Muscle layer of colon (tissue), 2 donors: ENCODE data around the gene NDE1.

Source experiments
- H3K27ac ChIP-seq: one replicate; pipeline ENCODE4 v1.7.0; 2013; ENCODE audit warnings: low read depth, mild to moderate bottlenecking, low read length, moderate library complexity
- H3K27me3 ChIP-seq, 2 donors: one replicate each; pipeline ENCODE4 v1.7.0; 2013; ENCODE audit warnings: low read length in 2 of 2, mild to moderate bottlenecking in 2 of 2; ENCODE audit not compliant: insufficient read depth in 2 of 2, control insufficient read depth in 1 of 2
- H3K36me3 ChIP-seq: one replicate; pipeline ENCODE4 v1.7.0; 2013; ENCODE audit warnings: mild to moderate bottlenecking, low read length; ENCODE audit not compliant: insufficient read depth
- H3K4me1 ChIP-seq: one replicate; pipeline ENCODE4 v1.7.0; 2013; ENCODE audit warnings: mild to moderate bottlenecking, low read length; ENCODE audit not compliant: insufficient read depth
- H3K4me3 ChIP-seq, 2 donors: one replicate each; pipeline ENCODE4 v1.7.0; 2013; ENCODE audit warnings: low read length in 2 of 2, low read depth in 1 of 2, mild to moderate bottlenecking in 1 of 2, moderate library complexity in 1 of 2
- H3K9ac ChIP-seq: one replicate; pipeline ENCODE4 v1.7.0; 2013; ENCODE audit warnings: low read length
- H3K9me3 ChIP-seq: one replicate; pipeline ENCODE4 v1.7.0; 2013; ENCODE audit warnings: mild to moderate bottlenecking, low read length
- donor health status: abdominal sarcoma.
- donor health status: Adenocarcinoma of cecum.

The NDE1 gene

DNA sequence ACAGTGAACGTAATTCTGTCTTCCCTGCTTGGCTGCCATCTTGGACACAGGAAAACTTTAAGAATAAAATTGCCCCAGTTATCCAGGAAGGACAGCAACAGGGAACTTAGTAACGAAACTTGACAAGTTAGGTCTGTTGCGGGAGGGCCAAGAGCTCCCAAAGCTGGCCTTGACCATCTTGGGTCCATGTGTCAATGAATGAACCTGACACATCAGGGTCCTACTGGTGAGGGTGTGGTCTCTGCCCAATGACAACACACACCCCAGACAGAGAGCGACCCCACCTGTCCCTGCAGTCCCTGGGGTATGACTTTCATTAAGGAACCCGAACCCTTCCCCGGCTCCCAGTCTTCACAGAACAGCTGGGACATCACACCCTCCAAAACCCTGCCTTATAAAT is 96.3 kb downstream of the NDE1 start:
- Histone ChIP-seq H3K9ac (no peak overlapping the region), H3K36me3 (peaks cover 86% of the 10 kb centered on the region), H3K9me3 (no peaks in the 10 kb centered on the region)

DNA sequence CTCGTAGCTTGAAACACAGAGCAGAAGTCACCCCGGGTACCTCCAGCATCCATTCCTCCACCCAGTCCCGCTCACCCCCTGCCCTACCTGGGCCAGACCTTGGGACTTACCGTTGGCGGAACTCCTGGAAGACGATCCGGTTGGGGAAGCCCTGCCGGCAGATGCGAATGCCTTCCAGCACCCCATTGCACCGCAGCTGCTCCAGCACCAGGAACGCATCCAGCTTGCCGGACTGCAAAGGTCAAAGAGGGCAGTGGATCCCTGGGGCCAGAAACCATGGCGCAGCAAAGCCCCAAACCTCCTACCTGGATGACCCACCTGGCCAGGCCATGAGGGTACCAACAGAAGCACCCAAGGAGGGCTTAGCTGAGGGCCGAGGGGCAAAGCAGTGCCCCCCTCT is 97.9 kb downstream of the NDE1 start:
- Histone ChIP-seq H3K36me3 (peaks cover 83% of the 10 kb centered on the region), H3K27me3 (no peaks in the 10 kb centered on the region), H3K4me3 (no peak overlapping the region), H3K4me1 (peaks cover 16% of the 10 kb centered on the region), H3K27ac (no peak overlapping the region), H3K9me3 (no peaks in the 10 kb centered on the region), H3K9ac (no peak overlapping the region)

More for the DNA sequence above, 96.3 kb downstream of the NDE1 start:
- peaks cover 16% of the 10 kb centered on the region for H3K4me1 ChIP-seq
- H3K27me3 ChIP-seq = no peaks in the 10 kb centered on the region
- H3K4me3 ChIP-seq = no peak overlapping the region
- no peak overlapping the region for H3K27ac ChIP-seq

DNA sequence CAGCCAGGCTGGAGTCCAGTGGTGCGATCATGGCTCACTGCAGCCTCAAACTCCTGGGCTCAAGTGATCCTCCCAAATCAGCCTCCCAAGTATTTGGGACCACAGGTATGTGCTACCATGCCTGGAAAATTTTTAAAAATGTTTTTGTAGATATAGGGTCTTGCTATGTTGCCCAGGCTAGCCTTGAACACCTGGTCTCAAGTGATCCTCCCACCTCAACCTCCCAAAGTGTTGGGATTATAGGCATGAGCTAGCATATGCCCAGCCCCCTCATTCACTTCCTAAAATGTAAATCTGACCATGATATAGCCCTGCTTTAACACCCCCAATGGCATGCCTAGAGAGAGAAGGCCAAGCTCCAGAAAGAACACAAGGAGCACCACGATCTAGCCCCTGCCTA is 98.6 kb downstream of the NDE1 start:
- H3K27ac ChIP-seq = no peak overlapping the region
- no peaks in the 10 kb centered on the region for H3K9me3 ChIP-seq
- H3K36me3 ChIP-seq = peaks cover 83% of the 10 kb centered on the region
- H3K9ac ChIP-seq = no peak overlapping the region
- no peaks in the 10 kb centered on the region for H3K27me3 ChIP-seq
- peaks cover 14% of the 10 kb centered on the region for H3K4me1 ChIP-seq
- no peak overlapping the region for H3K4me3 ChIP-seq

DNA sequence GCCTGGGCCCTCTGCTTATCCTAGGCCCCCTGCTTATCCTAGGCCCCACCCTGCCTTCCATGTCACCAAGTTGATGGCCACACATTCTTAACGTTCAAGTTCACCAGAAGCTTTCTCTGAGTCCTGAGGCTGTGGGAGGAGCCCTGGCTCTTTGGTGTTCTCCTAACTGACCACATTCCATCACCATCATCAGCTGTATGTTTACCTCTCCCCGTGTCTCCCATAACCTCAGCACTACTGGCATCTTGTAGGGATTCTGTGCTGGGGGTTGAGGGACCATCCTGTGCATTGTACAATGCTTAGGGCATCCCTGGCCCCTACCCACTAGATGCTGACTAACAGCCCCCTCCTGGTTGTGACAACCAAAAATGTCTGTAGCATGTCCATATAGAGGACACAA is 99.3 kb downstream of the NDE1 start:
- Histone ChIP-seq H3K9ac (no peak overlapping the region), H3K27me3 (no peaks in the 10 kb centered on the region), H3K4me1 (peaks cover 10% of the 10 kb centered on the region), H3K9me3 (no peaks in the 10 kb centered on the region), H3K36me3 (peaks cover 84% of the 10 kb centered on the region), H3K4me3 (no peak overlapping the region), H3K27ac (no peak overlapping the region)

DNA sequence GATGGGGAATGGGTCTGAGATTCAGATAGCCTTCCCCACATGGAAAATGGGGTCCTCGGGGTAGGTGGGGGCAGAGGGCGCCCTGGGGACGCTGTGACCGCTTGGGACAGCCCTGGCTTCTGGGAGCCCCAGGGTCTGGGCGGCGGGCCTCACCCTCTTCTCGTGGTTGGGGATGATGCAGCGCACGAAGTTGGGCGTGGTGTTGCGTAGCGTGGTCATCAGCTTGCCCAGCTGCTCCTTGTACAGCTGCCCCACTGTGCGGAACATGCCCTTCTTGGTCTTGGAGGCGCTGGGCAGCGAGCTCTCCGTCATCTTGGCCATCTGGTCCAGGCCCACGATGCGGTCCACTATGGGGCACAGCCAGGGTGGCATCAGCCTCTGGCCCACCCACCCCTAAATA is 99.9 kb downstream of the NDE1 start:
- no peak overlapping the region for H3K4me3 ChIP-seq
- H3K27me3 ChIP-seq = no peaks in the 10 kb centered on the region
- H3K27ac ChIP-seq = peak overlapping the region; percentile 42
- peaks cover 10% of the 10 kb centered on the region for H3K4me1 ChIP-seq
- H3K9ac ChIP-seq = no peak overlapping the region
- no peaks in the 10 kb centered on the region for H3K9me3 ChIP-seq
- peaks cover 84% of the 10 kb centered on the region for H3K36me3 ChIP-seq

DNA sequence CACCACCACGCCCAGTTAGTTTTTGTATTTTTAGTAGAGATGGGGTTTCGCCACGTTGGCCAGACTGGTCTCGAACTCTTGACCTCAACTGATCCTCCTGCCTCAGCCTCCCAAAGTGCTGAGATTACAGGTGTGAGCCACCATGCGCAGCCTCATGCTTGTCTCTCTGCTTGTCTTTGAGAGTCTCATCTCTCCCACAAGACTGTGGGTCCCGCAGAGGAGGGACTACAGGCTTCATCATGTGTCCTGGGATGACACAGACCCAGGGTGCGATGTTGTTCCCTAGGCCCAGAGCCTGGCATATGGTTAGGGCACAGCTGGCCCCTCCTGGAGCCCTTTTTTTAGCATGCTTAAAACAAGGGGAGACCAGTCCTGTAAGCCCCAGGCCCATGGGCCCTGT is 101.9 kb downstream of the NDE1 start:
- Histone ChIP-seq H3K36me3 (peaks cover 86% of the 10 kb centered on the region), H3K4me3 (no peak overlapping the region), H3K9ac (no peak overlapping the region), H3K4me1 (peaks cover 10% of the 10 kb centered on the region), H3K27me3 (no peaks in the 10 kb centered on the region), H3K27ac (no peak overlapping the region), H3K9me3 (no peaks in the 10 kb centered on the region)

DNA sequence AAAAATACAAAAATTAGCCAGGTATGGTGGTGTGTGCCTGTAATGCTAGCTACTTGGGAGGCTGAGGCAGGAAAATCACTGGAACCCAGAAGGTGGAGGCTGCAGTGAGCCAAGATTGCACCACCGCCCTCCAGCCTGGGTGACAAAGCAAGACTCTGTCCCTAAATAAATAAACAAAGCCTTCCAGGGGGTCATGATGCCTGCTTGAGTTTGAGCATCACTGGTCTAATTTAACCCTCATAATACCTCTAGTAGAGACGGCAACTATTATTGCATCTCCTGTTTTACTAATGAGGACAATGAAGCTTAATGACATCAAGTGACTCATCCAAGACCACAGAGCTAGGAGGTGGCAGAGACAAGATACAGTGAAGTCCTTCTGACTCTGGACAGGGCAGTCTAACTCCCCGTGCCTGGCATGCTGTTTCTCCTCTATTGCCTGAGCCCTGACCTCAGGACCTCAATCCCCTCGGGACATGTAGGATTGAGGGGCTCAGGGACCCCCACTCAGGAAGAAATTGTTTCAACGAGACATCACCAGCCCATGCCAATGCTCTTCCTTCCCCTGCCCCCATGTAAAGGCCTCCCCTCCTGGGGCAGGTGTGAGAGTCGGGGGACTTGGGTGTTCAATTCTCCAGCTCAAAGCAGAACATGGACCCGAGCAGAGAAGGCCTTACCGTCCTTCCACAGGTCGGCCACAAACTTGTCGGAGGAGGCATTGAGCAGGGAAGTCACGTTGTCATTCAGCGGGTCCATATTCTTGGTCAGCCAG is 102.9 kb downstream of the NDE1 start:
- Histone ChIP-seq H3K4me3 (no peak overlapping the region), H3K27me3 (no peaks in the 10 kb centered on the region), H3K9ac (no peak overlapping the region), H3K9me3 (no peaks in the 10 kb centered on the region), H3K4me1 (peaks cover 14% of the 10 kb centered on the region), H3K27ac (peak overlapping the region; percentile 54), H3K36me3 (peaks cover 86% of the 10 kb centered on the region)

DNA sequence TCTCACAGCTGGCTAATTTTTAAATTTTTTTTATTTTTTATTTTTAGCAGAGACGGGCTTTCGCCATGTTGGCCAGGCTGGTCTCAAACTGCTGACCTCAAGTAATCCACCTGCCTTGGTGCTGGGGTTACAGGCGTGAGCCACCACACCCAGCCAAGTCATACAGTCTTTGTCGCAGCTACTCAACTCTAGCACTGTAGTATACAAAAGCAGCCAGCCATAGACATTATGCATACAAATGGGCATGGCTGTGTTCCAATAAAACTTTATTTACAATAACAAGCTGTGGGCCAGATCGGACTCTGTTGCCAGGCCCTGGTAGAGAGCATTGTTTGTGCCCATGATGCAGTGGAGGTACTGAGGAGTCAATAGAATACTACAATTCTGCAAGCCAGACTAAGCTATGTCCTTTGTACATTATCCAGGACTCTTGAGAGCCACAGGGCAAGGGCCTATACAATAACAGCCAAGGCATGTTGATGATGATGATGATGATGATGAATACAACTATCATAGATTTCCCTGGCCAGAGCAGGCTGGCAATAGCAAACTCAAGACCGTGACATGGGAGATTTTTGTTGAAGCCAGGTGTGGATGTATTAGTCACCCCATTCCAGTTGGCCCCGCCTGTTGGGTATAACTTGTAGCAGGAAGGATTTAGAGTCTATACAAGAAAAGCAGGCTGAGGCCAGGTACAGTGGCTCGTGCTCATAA is 104.9 kb downstream of the NDE1 start:
- no peak overlapping the region for H3K27ac ChIP-seq
- H3K9me3 ChIP-seq = no peaks in the 10 kb centered on the region
- no peak overlapping the region for H3K4me3 ChIP-seq
- H3K4me1 ChIP-seq = peaks cover 8% of the 10 kb centered on the region
- H3K27me3 ChIP-seq = no peaks in the 10 kb centered on the region
- H3K9ac ChIP-seq = no peak overlapping the region
- peaks cover 86% of the 10 kb centered on the region for H3K36me3 ChIP-seq

DNA sequence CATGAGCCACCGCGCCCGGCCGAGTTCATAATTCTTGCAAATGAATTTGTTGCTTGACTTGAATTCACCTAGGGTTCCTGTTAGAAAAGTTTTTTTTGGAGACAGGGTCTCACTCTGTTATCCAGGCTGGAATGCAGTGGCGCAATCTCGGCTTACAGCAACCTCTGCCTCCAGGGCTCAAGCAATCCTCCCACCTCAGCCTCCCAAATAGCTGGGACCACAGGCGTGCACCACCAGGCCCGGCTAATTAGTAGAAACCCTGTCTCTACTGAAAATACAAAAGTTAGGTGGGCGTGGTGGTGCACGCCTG is 107.0 kb downstream of the NDE1 start:
- Histone ChIP-seq H3K27ac (no peak overlapping the region), H3K9ac (no peak overlapping the region), H3K36me3 (peaks cover 90% of the 10 kb centered on the region), H3K27me3 (no peaks in the 10 kb centered on the region), H3K9me3 (no peaks in the 10 kb centered on the region), H3K4me3 (no peak overlapping the region), H3K4me1 (peaks cover 13% of the 10 kb centered on the region)

DNA sequence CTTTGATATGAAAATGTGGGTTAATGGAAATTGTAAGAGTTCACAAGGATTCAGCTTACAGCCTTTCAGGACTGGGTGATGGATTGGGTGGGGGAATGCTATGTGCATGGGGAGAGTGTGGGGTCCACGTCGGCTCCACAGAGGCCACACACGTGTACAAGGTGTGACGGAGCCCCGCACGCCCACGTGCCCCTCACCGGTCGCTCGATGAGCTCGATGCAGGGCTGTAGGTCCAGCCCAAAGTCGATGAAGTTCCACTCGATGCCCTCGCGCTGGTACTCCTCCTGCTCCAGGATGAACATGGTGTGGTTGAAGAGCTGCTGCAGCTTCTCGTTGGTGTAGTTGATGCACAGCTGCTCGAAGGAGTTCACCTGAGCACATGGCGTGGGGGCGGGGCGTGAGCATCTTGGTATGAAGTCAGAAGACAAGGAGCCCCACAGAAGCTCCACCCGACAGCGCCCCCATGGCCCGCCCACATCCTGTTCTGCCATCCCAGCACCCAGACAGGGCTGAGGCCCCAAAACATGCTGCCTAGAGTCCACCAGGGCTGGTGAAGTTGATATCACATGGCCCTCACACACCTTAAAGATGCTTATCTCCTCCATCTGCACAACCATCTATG is 107.7 kb downstream of the NDE1 start:
- H3K4me1 ChIP-seq = peaks cover 13% of the 10 kb centered on the region
- H3K9ac ChIP-seq = no peak overlapping the region
- peaks cover 90% of the 10 kb centered on the region for H3K36me3 ChIP-seq
- H3K27me3 ChIP-seq = no peaks in the 10 kb centered on the region
- H3K27ac ChIP-seq = no peak overlapping the region
- no peaks in the 10 kb centered on the region for H3K9me3 ChIP-seq
- no peak overlapping the region for H3K4me3 ChIP-seq

DNA sequence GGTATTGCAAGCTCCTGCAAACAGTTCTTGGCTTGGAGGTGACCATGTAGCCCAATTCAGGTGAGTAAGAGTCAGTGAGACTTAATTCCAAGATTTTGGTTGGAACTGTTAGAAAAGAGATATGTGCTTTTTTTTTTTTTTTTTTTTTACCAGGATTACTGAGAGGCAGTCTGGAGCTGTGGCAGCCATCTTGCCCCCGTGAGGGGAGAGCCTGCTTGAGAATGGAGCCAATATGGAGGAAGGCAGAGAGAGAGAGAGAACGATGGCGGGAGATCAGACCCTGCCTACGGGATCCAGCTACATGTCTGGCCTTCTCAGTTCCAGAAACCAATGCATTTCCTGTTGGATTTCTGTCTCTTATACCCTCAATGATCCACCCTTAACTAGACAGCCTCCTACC is 109.0 kb downstream of the NDE1 start:
- no peak overlapping the region for H3K27ac ChIP-seq
- H3K4me1 ChIP-seq = peaks cover 18% of the 10 kb centered on the region
- no peaks in the 10 kb centered on the region for H3K9me3 ChIP-seq
- no peak overlapping the region for H3K4me3 ChIP-seq
- peaks cover 89% of the 10 kb centered on the region for H3K36me3 ChIP-seq
- no peaks in the 10 kb centered on the region for H3K27me3 ChIP-seq
- no peak overlapping the region for H3K9ac ChIP-seq
